ENCODE measurements around the gene MYO9B. TPM values are rescaled to one million over a fixed set of nuclear protein-coding genes. Genes with fewer than 3 reads are reported as not detected.
"Not testable (repeated sequence)": the region's sequence is repeated elsewhere in the genome, so short reads cannot be mapped to it uniquely, and the experiment has no call there.

MYO9B gene
- total RNA-seq, 2 experiments from 2014 or later: 84.3 to 86.9 TPM

GRCh38 chr19:17092696-17093095, 17.1 kb downstream of the MYO9B start:
- Mint-ChIP-seq H3K4me3 (no peak overlapping the region), H3K4me1 (peaks cover 35% of the 10 kb centered on the region), H3K27ac (no peak overlapping the region), H3K27me3 (no peaks in the 10 kb centered on the region), H3K9me3 (peaks cover 2% of the 10 kb centered on the region), H3K36me3 (peaks cover 10% of the 10 kb centered on the region)
- DNase-seq: no peak

GRCh38 chr19:17094694-17095093, 19.1 kb downstream of the MYO9B start:
- H3K27me3 Mint-ChIP-seq, DNase-seq, H3K9me3 Mint-ChIP-seq, H3K27ac Mint-ChIP-seq, H3K4me3 Mint-ChIP-seq, H3K36me3 Mint-ChIP-seq: not testable (repeated sequence)
- H3K4me1 Mint-ChIP-seq: peaks cover 31% of the 10 kb centered on the region

- H3K36me3 Mint-ChIP-seq: peaks cover 6% of the 10 kb centered on the region
- no peak overlapping the region for H3K4me3 Mint-ChIP-seq
- H3K9me3 Mint-ChIP-seq: peaks cover 2% of the 10 kb centered on the region
- DNase-seq: no peak
- no peak overlapping the region for H3K27ac Mint-ChIP-seq
- H3K4me1 Mint-ChIP-seq: peaks cover 26% of the 10 kb centered on the region
- no peaks in the 10 kb centered on the region for H3K27me3 Mint-ChIP-seq
These were observed 19.8 kb downstream of the MYO9B start for GRCh38 chr19:17095141-17095919.

GRCh38 chr19:17097593-17098126, 22.1 kb downstream of the MYO9B start:
- Mint-ChIP-seq H3K27me3 (no peaks in the 10 kb centered on the region), H3K36me3 (peaks cover 19% of the 10 kb centered on the region), H3K27ac (no peak overlapping the region), H3K4me3 (no peak overlapping the region), H3K4me1 (peaks cover 12% of the 10 kb centered on the region), H3K9me3 (no peaks in the 10 kb centered on the region)
- no peak for DNase-seq

DNA sequence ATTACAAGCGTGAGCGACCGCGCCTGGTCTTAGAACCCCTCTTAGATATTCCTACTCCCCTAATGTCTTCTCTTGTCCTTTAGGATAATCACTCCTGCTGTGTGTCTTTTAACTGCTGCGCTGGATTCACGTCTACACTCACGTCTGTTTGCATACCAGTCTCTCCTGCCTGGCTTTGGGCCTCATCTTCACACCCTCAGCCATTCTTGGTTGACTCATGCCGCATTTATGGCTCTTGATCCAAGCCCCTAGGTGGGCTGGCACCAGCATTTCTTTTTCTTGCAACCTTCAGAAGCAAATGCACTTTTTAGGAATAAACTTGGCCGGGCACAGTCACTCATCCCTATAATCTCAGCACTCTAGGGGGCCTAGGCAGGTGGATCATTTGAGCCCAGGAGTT, 22.7 kb downstream of the MYO9B start:
- H3K4me1 Mint-ChIP-seq: peaks cover 16% of the 10 kb centered on the region
- H3K9me3 Mint-ChIP-seq: no peaks in the 10 kb centered on the region

GRCh38 chr19:17101686-17102628, 26.4 kb downstream of the MYO9B start:
- Mint-ChIP-seq H3K4me1 (peaks cover 20% of the 10 kb centered on the region), H3K27ac (no peak overlapping the region), H3K27me3 (no peaks in the 10 kb centered on the region), H3K4me3 (no peak overlapping the region), H3K36me3 (peaks cover 28% of the 10 kb centered on the region), H3K9me3 (no peaks in the 10 kb centered on the region)
- DNase-seq: no peak

More for the DNA sequence above, 22.7 kb downstream of the MYO9B start:
- Mint-ChIP-seq H3K27me3 (no peaks in the 10 kb centered on the region), H3K36me3 (peaks cover 26% of the 10 kb centered on the region), H3K4me3 (no peak overlapping the region), H3K27ac (no peak overlapping the region)
- DNase-seq: no peak

- H3K9me3 Mint-ChIP-seq: no peaks in the 10 kb centered on the region
- H3K4me1 Mint-ChIP-seq: peaks cover 19% of the 10 kb centered on the region
- DNase-seq: no peak
- no peak overlapping the region for H3K27ac Mint-ChIP-seq
- H3K36me3 Mint-ChIP-seq: peaks cover 33% of the 10 kb centered on the region
- no peak overlapping the region for H3K4me3 Mint-ChIP-seq
- H3K27me3 Mint-ChIP-seq: no peaks in the 10 kb centered on the region
These were observed 27.6 kb downstream of the MYO9B start for GRCh38 chr19:17103177-17103576.

DNA sequence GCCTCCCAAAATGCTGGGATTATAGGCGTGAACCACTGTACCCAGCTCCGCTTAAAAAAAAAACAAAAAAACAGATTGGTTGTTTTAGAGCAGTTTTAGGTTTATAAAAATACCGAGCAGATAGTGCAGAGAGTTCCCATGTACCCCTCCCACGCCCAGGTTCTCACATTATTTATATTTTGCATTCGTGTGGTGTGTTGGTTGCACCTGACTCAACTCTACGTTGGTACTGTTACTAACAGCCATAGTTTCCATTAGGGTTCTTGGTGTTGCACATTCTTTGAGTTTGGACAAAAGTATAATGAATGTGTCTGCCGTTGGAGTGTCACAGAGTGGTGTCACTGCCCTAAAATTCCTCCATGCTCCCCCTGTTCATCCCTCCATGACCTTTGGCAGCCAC, 29.1 kb downstream of the MYO9B start:
- DNase-seq: no peak
- no peaks in the 10 kb centered on the region for H3K27me3 Mint-ChIP-seq
- no peak overlapping the region for H3K4me3 Mint-ChIP-seq
- H3K36me3 Mint-ChIP-seq: peaks cover 33% of the 10 kb centered on the region
- no peak overlapping the region for H3K27ac Mint-ChIP-seq
- H3K9me3 Mint-ChIP-seq: no peaks in the 10 kb centered on the region
- H3K4me1 Mint-ChIP-seq: peaks cover 23% of the 10 kb centered on the region

DNA sequence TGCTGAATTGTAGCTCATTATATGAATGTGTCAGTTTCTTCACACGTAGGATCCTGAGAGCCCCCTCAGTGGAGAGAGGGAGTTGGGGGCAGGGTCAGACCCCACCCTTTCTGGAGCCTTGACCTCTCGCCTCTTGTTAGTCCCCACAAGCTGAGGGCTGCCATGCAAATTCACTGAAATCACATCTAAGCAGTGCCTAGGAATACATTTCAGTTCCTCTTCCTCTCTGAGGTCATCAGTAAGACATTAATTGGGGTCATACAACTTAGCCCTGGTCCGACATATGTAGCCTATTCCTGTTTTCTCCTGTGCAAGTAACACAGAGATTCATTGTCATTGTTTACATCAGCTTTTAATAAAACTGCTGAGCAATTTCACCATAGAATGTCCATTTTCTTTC, 30.0 kb downstream of the MYO9B start:
- Mint-ChIP-seq H3K27me3 (no peaks in the 10 kb centered on the region), H3K9me3 (no peaks in the 10 kb centered on the region), H3K4me1 (peaks cover 32% of the 10 kb centered on the region), H3K36me3 (peaks cover 31% of the 10 kb centered on the region), H3K4me3 (no peak overlapping the region), H3K27ac (no peak overlapping the region)
- DNase-seq: no peak

- peaks cover 29% of the 10 kb centered on the region for H3K36me3 Mint-ChIP-seq
- not testable (repeated sequence) for H3K4me3 Mint-ChIP-seq, DNase-seq, H3K9me3 Mint-ChIP-seq, H3K27me3 Mint-ChIP-seq, H3K27ac Mint-ChIP-seq
- peaks cover 36% of the 10 kb centered on the region for H3K4me1 Mint-ChIP-seq
These were observed 31.4 kb downstream of the MYO9B start for GRCh38 chr19:17106964-17107363.

- peak; percentile 14 for DNase-seq
- Mint-ChIP-seq H3K4me1 (peaks cover 36% of the 10 kb centered on the region), H3K27ac (peak overlapping the region; percentile 42), H3K4me3 (no peak overlapping the region), H3K9me3 (no peaks in the 10 kb centered on the region), H3K27me3 (no peaks in the 10 kb centered on the region), H3K36me3 (peaks cover 22% of the 10 kb centered on the region)
These were observed 32.2 kb downstream of the MYO9B start for GRCh38 chr19:17107546-17108452.

DNA sequence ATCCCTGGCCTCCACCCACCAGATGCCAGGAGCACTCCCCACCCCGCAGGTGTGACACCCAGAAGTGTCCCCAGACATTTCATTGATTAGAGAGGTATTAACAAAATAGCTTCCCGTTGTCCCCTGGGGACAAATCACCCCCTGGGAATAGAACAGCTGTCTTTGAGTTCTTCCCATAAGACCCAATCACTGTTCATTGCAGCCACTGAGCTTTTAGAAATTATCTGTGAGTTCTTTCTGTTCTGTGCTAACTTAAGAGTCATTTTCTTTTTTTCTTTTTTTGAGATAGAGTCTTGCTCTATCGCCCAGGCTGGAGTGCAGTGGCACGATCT, 32.8 kb downstream of the MYO9B start:
- Mint-ChIP-seq H3K9me3 (no peaks in the 10 kb centered on the region), H3K27me3 (no peaks in the 10 kb centered on the region), H3K4me3 (no peak overlapping the region), H3K4me1 (peaks cover 31% of the 10 kb centered on the region), H3K36me3 (peaks cover 16% of the 10 kb centered on the region), H3K27ac (peak overlapping the region; percentile 42)
- DNase-seq: no peak

DNA sequence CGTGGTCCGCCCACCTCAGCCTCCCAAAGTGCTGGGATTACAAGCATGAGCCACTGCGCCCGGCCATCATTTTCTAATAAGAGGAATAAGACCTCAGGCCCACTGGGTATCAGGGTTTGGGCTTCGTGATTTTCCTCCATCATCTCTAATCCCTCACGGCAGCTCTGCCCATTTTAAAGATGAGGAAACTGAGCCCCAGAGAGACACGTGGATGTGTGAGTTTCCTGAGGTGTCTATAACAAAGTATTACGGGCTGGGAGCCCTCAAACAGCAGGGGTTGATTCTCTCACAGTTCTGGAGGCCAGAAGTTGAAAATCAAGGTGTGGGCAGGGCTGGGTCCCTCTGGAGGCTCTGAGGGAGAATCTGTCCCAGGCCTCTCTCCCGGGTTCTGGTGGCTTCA, 33.7 kb downstream of the MYO9B start:
- H3K36me3 Mint-ChIP-seq: peaks cover 17% of the 10 kb centered on the region
- no peaks in the 10 kb centered on the region for H3K9me3 Mint-ChIP-seq

GRCh38 chr19:17109962-17110598, 34.5 kb downstream of the MYO9B start:
- H3K36me3 Mint-ChIP-seq: peaks cover 18% of the 10 kb centered on the region

More for the DNA sequence above, 33.7 kb downstream of the MYO9B start:
- Mint-ChIP-seq H3K4me1 (peaks cover 31% of the 10 kb centered on the region), H3K27me3 (no peaks in the 10 kb centered on the region), H3K27ac (no peak overlapping the region), H3K4me3 (no peak overlapping the region)
- DNase-seq: no peak

More at GRCh38 chr19:17109962-17110598, 34.5 kb downstream of the MYO9B start:
- Mint-ChIP-seq H3K4me3 (no peak overlapping the region), H3K27ac (peak overlapping the region; percentile 71), H3K27me3 (no peaks in the 10 kb centered on the region), H3K9me3 (no peaks in the 10 kb centered on the region), H3K4me1 (peaks cover 28% of the 10 kb centered on the region)
- peak; percentile 47 for DNase-seq
